Stimulated activated CD4-positive, alpha-beta T cell treated with anti-CD3 and anti-CD28 coated beads, Interleukin-12 subunit alpha, Interleukin-12 subunit beta, amount 100 ng/mL, for 4 hours (primary cell): ENCODE data around the gene TCP10L.
"Not testable (repeated sequence)": the region's sequence is repeated elsewhere in the genome, so short reads cannot be mapped to it uniquely, and the experiment has no call there.

ENCODE experiments used
- DNase-seq: peaks from one replicate; pipeline ENCODE4 v3.0.0-alpha.2; 2020

Gene TCP10L

GRCh38 chr21:32585042-32585710 lies at the start of gene TCP10L:
TCP10L (minus strand) TSS chr21:32585523; CDS start chr21:32584304, 1,219 bp downstream.
- DNase-seq, result no peak

GRCh38 chr21:32626621-32627196 lies 41.4 kb upstream of the TCP10L start:
- no peak for DNase-seq

DNA sequence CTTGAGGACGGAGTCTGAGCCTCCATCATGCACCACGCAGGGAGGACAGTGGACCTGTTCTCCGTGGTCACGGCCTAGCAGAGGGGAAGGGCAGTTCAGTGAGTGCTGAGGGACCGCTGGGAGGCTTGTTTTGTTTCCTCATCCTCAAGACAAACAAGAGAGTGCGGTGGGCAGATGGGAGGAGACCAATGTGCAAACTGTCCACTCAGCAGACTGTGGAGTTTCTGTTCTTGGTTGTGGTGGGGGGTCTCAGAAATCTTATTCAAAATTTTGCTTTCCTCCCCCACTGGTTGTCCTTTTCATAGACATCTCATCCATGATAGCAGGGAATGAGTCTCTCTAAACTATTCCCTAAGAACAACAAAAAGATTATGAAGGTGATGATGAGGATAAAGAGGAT lies 32.9 kb upstream of the TCP10L start:
- not testable (repeated sequence) for DNase-seq

- DNase-seq, result no peak
These were observed 28.2 kb upstream of the TCP10L start for GRCh38 chr21:32613436-32614043.

DNA sequence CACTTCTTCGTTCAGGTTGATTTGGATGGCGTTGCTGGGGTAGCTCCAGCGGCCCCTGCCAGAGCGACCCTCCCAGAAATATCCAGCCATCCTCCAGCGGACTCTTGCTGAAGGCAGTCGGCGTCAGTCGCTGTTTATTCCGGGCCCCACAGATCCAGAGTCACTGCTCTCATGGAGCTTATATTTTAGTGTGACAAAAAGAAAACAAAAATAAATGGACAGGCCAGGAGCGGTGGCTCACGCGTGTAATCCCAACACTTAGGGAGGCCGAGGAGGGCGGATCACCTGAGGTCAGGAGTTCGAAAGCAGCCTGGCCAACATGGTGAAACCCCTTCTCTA lies 27.6 kb upstream of the TCP10L start:
- DNase-seq, result no peak

DNA sequence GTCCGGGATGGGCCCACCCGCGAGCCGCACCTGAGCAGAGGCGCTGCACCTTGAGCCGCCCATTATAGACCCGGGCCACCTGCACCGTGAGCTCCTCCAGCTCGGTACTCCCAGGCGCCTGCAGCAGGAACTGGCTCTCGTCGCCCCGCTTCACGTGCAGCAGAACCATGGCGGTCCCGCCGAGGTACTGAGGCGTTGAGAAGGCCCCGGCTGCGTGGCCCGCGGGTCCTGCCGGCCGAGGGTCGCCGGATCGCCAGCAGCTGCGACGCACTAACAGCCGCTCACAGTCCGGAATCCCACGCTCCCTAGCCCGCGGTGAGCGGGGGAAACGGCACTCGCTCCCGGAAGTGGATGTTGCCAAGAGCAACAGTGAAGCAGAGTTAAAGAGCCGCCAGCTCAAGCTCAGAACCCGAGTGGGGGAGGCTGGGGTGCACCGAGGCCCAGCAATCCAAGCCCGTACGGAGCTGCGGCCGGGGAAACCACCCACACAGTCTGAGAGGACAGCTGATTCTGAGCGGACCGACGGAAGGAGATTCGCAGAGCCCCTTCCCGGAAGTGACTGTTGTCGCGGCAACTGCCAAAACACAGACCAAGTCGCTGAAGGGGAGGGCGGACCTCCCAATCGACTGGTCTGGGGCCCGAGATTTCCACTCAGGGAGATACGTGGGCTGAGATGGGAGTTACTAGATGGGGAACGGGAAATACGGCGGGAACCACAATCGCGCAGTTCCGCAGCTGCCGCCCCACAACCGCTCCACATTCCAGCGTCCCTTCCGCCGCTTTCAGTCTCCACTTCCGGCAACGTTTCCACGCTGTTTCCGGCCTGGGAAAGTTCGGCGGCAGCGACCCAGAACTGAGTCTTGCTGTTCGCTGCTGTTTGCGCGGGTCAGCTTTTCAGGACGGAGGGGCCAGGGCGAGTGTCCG lies 27.0 kb upstream of the TCP10L start, which contains the start of gene CFAP298:
Gene CFAP298 (minus strand): TSS at position 303 of the 924 bp plus-strand sequence. CDS start 134 bp downstream, at position 169.
- peak; percentile 74 for DNase-seq

- DNase-seq, result peak; percentile 24
These were observed 26.2 kb upstream of the TCP10L start for GRCh38 chr21:32611471-32611997.

DNA sequence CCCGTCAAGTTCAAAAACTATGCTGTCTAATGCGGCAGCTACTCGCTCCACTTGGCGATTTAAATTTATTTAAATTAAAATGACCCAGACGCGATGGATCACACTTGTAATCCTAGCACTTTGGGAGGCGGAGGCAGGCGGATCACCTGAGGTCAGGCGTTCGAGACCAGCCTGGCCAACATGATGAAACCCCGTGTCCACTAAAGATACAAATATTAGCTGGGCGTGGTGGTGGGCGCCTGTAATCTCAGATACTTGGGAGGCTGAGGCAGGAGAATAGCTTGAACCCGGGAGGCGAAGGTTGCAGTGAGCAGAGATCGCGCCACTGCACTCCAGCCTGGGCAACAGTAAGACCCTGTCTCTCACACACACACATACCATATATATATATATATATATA lies 25.6 kb upstream of the TCP10L start:
- DNase-seq, result not testable (repeated sequence)

DNA sequence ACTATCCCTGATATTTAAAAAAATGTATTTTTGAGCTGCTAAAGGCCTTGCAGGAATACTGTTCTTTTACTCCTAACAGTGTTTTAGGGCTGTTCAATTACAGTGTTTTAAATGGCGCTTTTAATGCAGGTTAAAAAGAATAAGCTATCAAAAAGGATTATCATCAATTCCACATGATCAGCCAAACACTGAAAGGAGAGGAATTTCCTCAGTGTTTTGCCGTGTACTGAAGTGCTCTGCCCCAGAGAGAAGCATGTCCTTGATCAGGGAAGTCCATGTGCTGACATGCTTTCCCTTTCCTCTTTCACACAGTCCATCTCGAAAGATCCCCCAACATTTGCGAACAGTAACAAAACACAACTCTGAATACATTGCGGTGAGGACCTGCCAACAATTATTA lies 23.5 kb upstream of the TCP10L start:
- no peak for DNase-seq

GRCh38 chr21:32605469-32605868 lies 20.1 kb upstream of the TCP10L start:
- DNase-seq, result no peak

DNA sequence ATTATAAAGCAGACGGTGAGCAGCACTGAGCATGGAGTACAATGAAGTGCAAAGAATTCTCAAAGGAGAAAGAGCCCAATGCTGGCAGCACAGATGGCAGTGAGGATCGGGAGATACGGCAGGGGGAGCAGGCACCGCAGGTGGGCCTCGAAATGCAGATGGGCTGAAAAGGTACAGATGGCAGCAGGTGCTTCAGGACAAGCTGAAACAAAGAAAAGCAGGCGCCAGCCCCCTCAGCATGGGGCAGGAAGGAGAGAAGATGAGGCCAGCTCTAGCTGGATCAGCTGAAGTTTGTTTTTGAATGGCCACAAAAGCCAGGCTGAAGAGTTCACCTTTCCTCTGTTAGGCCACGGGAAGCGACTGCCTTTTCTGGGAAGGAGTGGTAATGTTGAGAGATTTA lies 19.1 kb upstream of the TCP10L start:
- DNase-seq, result no peak

GRCh38 chr21:32603131-32603530 lies 17.8 kb upstream of the TCP10L start:
- no peak for DNase-seq

DNA sequence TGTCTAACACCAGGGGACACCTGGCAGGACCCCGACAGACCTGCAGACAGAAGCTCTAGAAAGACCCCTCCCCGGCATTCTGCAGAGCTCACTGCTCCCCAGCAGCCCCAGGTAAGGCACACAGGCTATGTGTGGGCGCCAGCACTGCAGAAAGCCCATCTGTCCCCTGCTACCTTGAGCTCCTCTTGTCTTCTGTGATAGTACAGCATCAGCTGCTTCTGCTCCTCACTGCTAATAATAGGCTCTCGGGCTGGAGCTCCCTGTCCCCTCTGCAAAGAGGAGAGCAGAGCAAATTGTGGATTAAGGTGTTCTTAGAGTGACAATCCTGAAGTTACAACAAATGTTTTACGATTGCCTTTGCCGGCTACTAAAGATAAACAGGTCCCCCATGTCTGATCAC lies 16.8 kb upstream of the TCP10L start:
- DNase-seq, result no peak

DNA sequence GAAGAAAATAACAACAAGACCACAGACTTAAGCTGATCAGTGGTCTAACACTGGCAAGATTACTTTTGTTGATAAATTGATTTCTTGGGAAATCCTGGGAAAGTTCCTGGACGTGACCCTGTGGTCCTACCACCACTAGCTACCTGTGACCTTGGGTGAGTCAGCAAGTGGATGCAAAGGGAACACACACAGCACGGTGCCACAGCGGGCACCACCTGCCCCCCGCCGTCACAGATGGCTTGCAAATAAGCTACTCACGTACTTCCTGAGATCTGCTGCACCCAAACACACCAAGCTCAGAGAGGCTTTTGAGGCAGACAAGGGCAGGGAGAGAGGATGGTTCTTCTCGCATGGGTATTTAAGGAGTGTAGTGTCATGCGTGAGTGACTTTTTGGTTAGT lies 14.2 kb upstream of the TCP10L start:
- no peak for DNase-seq

- DNase-seq, result no peak
These were observed 13.8 kb upstream of the TCP10L start for GRCh38 chr21:32599091-32599490.

GRCh38 chr21:32597205-32597604 lies 11.9 kb upstream of the TCP10L start:
- no peak for DNase-seq

- DNase-seq, result no peak
These were observed 10.1 kb upstream of the TCP10L start for GRCh38 chr21:32595431-32595830.

GRCh38 chr21:32593690-32594089 lies 8.4 kb upstream of the TCP10L start:
- DNase-seq, result no peak

DNA sequence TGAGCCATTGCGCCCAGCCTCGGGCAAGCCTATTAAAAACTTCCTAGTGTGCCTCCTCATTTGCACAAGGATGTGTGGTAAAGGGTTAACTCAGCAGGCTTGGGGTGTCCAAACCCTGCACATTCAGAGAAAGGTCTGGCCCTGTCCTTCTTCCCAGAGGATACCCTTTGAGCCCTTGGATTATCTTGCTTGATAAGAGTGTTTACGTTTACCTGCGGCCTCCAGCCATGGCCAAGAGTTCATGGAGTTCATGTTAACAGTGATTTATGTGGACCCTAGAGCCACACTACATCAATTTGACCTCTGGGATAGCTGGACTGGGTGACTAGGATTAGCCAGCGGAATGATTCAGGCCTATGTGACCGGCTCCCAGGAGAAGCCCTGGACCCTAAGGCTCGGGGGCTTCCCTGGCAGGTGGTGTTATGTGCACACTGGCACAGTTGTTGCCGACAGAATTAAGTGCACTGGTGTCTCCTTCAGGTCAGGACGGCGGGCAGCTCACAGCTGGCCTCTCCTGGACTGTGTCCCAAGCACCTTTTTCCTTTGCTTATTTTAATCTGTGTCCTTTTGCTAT lies 7.7 kb upstream of the TCP10L start:
- DNase-seq, result no peak

DNA sequence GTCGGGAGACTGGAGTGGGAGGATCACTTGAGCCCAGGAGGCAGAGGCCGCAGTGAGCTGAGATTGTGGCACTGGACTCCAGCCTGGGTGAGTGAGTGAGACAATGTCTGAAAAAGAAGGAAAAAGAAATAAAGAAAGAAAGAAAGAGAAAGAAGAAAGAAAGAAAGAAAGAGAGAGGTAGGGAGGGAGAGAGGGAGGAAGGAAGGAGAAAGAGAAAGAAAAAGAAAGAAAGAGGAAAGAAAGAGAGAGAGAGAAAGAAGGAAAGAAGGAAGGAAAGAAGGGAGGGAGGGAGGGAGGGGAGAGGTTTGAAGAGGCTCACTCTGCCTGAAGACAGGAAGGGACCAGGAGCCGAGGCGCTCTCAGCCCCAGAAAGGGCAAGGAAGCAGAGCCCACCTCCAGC lies 4.8 kb upstream of the TCP10L start:
- no peak for DNase-seq

GRCh38 chr21:32587651-32588050 lies 2.3 kb upstream of the TCP10L start:
- no peak for DNase-seq

DNA sequence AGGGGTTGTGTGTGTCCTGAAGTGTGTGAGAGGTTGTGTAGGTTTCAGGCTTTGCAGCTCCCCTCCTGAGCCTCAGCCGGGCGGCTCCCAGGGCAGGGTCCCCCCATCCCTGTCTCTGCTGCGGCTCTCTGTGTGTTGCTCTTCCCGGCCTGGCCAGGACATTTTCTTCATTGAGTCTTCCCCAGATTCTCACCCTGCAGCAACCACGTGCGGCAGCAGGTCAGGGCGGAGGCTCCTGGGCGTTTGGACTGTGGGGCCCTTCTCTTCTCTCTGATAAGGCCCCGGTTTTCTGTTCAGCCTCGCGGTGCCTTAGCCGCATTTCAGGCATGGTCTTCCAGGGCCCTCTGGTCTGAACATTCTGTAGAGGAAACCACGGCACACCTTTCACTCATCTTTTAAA lies 1.8 kb upstream of the TCP10L start:
- DNase-seq, result no peak

DNA sequence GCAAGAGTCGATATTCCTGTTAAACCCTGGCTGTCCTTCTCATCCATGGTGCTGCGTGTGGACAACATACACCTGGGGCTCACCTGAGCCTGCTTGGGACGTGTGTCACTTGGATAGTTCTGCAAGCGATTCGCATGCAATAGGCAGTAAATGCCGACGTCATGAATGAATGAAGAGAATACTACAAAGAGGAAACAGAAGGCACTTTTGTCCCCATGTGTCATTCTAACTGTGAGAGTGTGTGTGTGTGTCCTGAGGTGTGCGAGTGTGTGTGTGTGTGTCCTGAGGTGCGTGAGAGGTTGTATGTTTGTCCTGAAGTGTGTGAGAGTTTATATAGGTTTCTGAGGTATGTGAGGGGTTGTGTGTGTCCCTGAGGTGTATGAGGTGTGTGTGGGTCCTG lies 647 bp upstream of the TCP10L start:
- no peak for DNase-seq
